Measurements from ENCODE around the gene CLMN. TPM values are rescaled to one million over a fixed set of nuclear protein-coding genes. Genes with fewer than 3 reads are reported as not detected.

The CLMN gene
- total and polyA plus RNA-seq, 9 of the 15 experiments (the other 6 are each of a cell fraction or from before 2014, with no cell fraction given), result 0.01 to 0.18 (median 0.07) TPM; not detected in 4

- no peak for DNase-seq (ENCODE audit: extremely low read depth in 1 of 4, low spot score in 3 of 4)
- Histone ChIP-seq H3K4me3 (no peak overlapping the region), H3K4me2 (ENCODE audit: insufficient read depth, low read length) (no peak overlapping the region), H3K36me3 (ENCODE audit: control insufficient read depth, insufficient read depth, low read length) (no peaks in the 10 kb centered on the region), H3K9ac (ENCODE audit: insufficient read depth in 1 of 2, low read depth in 2 of 2, low read length in 2 of 2) (no peak overlapping the region), H3K9me1 (ENCODE audit: control insufficient read depth, insufficient read depth, low read length) (no peaks in the 10 kb centered on the region), H3K4me1 (replicated peaks in 1 of 2; ENCODE audit: control insufficient read depth in 2 of 2, insufficient read depth in 2 of 2, low read length in 2 of 2) (no peaks in the 10 kb centered on the region; a peak in 1 of 5 replicates), H3K79me2 (ENCODE audit: control insufficient read depth, insufficient read depth, low read length) (no peaks in the 10 kb centered on the region), H4K20me1 (replicated peaks; ENCODE audit: control insufficient read depth, insufficient read depth, low read length) (no peaks in the 10 kb centered on the region), H2AFZ (ENCODE audit: low read depth, low read length) (no peak overlapping the region), H3K9me3 (replicated peaks; ENCODE audit: control insufficient read depth, insufficient read depth, low read depth, low read length) (no peaks in the 10 kb centered on the region), H3K27me3 (ENCODE audit: control insufficient read depth in 2 of 2, insufficient read depth in 2 of 2, low read length in 2 of 2) (peaks cover 0 to 20% of the 10 kb centered on the region in 2 experiments; a peak in 1 of 5 replicates), H3K27ac (ENCODE audit: extremely low read depth, low read depth, low read length) (no peak overlapping the region)
- no TSS peak for BruUV-seq (replicated peaks)
- no peak for ATAC-seq
- WGBS (ENCODE audit: insufficient coverage, low coverage, missing lambda C conversion rate), result 0% methylated on average over 6 of the region's 9 CpGs
- no peak for FAIRE-seq
- ChIA-PET POLR2A (no interaction called here), CTCF (ENCODE audit: low intra/inter-chr PET ratio) (no interaction called here)
- intact Hi-C loops (cut with micrococcal nuclease) (no loop called here), in situ Hi-C loops (cut with MboI) (no loop called here)
- TF ChIP-seq CBX1 (IDR thresholded peaks at IDR 0.05; ENCODE audit: low read depth) (no peak), BRF1 (IDR thresholded peaks at IDR 0.05; ENCODE audit: borderline replicate concordance, extremely low read depth, insufficient read length) (no peak), CEBPZ (IDR thresholded peaks at IDR 0.05; ENCODE audit: borderline replicate concordance, low read depth, low read length) (no peak), KLF1 (tag; IDR thresholded peaks at IDR 0.05) (no peak), ZNF444 (CRISPR knock-in tag; IDR thresholded peaks at IDR 0.05) (no peak), ZHX1 (conservative IDR thresholded peaks at IDR 0.05; ENCODE audit: low read length) (no peak)
- TF ChIP-seq, protein P1, sequence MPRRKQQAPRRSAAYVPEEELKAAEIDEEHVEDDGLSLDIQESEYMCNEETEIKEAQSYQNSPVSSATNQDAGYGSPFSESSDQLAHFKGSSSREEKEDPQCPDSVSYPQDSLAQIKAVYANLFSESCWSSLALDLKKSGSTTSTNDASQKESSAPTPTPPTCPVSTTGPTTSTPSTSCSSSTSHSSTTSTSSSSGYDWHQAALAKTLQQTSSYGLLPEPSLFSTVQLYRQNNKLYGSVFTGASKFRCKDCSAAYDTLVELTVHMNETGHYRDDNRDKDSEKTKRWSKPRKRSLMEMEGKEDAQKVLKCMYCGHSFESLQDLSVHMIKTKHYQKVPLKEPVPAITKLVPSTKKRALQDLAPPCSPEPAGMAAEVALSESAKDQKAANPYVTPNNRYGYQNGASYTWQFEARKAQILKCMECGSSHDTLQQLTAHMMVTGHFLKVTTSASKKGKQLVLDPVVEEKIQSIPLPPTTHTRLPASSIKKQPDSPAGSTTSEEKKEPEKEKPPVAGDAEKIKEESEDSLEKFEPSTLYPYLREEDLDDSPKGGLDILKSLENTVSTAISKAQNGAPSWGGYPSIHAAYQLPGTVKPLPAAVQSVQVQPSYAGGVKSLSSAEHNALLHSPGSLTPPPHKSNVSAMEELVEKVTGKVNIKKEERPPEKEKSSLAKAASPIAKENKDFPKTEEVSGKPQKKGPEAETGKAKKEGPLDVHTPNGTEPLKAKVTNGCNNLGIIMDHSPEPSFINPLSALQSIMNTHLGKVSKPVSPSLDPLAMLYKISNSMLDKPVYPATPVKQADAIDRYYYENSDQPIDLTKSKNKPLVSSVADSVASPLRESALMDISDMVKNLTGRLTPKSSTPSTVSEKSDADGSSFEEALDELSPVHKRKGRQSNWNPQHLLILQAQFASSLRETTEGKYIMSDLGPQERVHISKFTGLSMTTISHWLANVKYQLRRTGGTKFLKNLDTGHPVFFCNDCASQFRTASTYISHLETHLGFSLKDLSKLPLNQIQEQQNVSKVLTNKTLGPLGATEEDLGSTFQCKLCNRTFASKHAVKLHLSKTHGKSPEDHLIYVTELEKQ (CRISPR knock-in tag; IDR thresholded peaks at IDR 0.05), result no peak
- TF ChIP-seq, protein P2, sequence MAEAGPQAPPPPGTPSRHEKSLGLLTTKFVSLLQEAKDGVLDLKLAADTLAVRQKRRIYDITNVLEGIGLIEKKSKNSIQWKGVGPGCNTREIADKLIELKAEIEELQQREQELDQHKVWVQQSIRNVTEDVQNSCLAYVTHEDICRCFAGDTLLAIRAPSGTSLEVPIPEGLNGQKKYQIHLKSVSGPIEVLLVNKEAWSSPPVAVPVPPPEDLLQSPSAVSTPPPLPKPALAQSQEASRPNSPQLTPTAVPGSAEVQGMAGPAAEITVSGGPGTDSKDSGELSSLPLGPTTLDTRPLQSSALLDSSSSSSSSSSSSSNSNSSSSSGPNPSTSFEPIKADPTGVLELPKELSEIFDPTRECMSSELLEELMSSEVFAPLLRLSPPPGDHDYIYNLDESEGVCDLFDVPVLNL (CRISPR knock-in tag; IDR thresholded peaks at IDR 0.05; ENCODE audit: low read depth), result no peak
- TF ChIP-seq, protein P3, sequence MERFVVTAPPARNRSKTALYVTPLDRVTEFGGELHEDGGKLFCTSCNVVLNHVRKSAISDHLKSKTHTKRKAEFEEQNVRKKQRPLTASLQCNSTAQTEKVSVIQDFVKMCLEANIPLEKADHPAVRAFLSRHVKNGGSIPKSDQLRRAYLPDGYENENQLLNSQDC (CRISPR knock-in tag; IDR thresholded peaks at IDR 0.05), result no peak
These were observed 24.7 kb downstream of the CLMN start for GRCh38 chr14:95294834-95295599.

All from K562 (cell line).